GM12891 (cell line): ENCODE data around the gene HCFC2.

Source experiments
- DNase-seq: peaks from one replicate; pipeline ENCODE4 v3.0.0; 2011; ENCODE audit warnings: low spot score; ENCODE audit not compliant: insufficient read length
- FAIRE-seq: peaks from 2 replicates; lab custom pipeline; 2011; peaks lifted over from hg19 to GRCh38; lab: Jason Lieb, UNC
- PAX5 ChIP-seq: IDR thresholded peaks from 2 replicates; pipeline ENCODE4 v1.6.1; 2011; ENCODE audit warnings: low read length, moderate library complexity, mild to moderate bottlenecking; ENCODE audit not compliant: insufficient read depth, severe bottlenecking
- POLR2A ChIP-seq: IDR thresholded peaks from 2 replicates; pipeline ENCODE4 v1.6.1; 2011; ENCODE audit warnings: low read depth, low read length, control low read depth
- POLR2AphosphoS5 ChIP-seq: IDR thresholded peaks from 2 replicates; pipeline ENCODE4 v1.6.1; 2011; ENCODE audit warnings: low read depth, low read length, control low read depth
- POU2F2 ChIP-seq: IDR thresholded peaks from 2 replicates; pipeline ENCODE4 v1.6.1; 2011; ENCODE audit warnings: low read depth, mild to moderate bottlenecking, control low read depth, low read length, moderate library complexity
- SPI1 ChIP-seq: IDR thresholded peaks from 2 replicates; pipeline ENCODE4 v1.6.1; 2011; ENCODE audit warnings: low read depth, low read length, control low read depth
- TAF1 ChIP-seq: IDR thresholded peaks from 2 replicates; pipeline ENCODE4 v1.6.1; 2011; ENCODE audit warnings: low read depth, low read length, control low read depth

Gene HCFC2

DNA sequence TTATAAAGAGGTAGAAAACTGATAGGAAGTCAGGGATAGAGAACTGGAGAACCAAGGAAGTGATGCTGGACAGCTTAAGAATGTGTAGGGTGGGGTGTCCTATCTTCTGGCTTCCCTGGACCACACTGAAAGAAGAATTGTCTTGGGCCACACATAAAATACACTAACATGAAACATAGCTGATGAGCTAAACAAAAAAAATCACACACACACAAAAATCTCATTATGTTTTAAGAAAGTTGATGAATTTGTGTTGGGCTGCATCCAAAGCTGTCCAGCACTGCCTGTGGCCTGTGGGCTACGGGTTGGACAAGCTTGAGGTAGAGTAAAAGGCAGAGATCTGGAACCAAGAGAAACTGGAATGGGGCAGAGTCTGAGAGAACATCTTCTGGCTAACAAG lies 21.8 kb upstream of the HCFC2 start:
- DNase-seq (no peak), FAIRE-seq (no peak)
- no peak for TF ChIP-seq TAF1
- TF ChIP-seq POLR2A = no peak
- TF ChIP-seq SPI1 = no peak
- TF ChIP-seq POU2F2 = no peak
- no peak for TF ChIP-seq POLR2AphosphoS5
- TF ChIP-seq PAX5 = no peak

DNA sequence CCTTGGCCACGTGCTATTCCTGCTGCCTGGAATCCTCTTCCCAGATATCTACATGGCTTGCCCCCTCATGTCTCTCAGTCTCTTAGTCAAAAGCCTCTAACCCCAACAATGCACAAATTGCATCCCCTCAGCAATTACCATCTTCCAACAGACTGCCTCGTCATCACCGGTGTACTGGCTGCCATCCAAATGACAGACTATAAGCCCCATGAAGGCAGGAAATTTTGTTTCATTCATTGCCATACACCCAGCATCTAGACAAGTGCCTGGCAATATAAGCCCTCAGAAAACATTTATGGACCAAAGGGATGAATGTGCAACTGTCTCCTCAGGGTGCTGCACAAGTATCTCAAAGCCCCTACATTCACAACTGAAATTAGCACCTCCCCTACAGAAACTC lies 20.2 kb upstream of the HCFC2 start:
- FAIRE-seq (no peak), DNase-seq (no peak)
- no peak for TF ChIP-seq POLR2AphosphoS5
- no peak for TF ChIP-seq PAX5
- no peak for TF ChIP-seq POU2F2
- no peak for TF ChIP-seq SPI1
- TF ChIP-seq TAF1 = no peak
- no peak for TF ChIP-seq POLR2A

DNA sequence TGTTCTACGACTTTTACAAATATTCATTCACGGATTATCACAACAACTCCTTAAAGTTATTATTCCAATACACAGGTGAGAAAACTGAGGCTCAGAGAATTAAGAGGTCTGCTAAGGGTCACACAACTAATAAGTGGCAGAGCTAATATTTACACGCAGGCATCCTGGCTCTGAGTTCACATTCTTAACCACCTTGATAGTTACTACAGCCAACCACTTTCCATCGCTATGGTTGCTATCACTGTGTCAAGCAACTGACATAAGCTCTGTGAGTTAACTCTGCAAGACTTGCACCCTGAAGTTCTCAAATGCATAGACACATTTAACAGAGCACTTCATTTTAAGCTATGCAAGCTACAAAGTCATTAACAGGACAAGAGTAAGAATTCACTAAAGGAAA lies 18.0 kb upstream of the HCFC2 start:
- no peak for TF ChIP-seq POU2F2
- DNase-seq = no peak
- FAIRE-seq = no peak

DNA sequence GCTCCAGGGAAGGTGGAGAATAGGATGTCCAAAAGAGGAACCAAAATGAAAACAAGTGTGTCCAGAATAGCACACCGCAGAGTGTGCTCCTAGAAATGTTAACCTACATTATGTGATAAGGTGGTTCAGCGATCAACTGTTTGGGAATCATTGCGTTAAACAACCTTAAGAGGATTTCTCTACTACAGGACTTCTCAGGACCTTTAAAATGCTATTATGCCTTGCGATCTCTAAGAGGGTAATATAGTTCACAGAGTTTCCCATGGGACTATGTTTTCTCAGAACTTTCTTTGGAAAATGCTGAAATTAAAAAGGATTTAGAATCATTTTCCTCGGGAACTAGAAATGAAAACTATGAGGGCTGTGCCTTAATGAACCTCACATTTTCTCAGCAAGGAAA lies 16.2 kb upstream of the HCFC2 start:
- no peak for TF ChIP-seq POU2F2
- no peak for TF ChIP-seq PAX5
- TF ChIP-seq SPI1 = no peak
- TF ChIP-seq TAF1 = no peak
- TF ChIP-seq POLR2AphosphoS5 = no peak
- no peak for TF ChIP-seq POLR2A
- no peak for FAIRE-seq
- DNase-seq = no peak

DNA sequence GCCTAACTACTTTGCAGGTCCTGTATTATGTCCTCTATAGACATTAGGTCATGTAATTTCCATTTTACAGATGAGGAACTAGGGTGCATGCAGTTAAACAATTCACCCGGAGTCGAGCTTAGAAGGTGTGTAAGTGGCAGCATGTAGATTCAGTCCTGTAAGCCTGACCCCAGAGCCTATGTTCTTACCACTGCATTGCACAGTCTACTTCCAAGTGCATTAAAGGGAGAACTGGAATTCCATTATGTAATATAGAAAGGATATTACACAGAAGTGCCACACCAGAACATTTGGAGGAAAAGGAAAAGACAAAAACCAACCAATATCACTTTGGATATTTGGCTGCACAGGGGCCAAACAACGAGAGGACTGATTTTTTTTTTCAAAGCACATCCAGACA lies 15.5 kb upstream of the HCFC2 start:
- DNase-seq (no peak), FAIRE-seq (no peak)
- no peak for TF ChIP-seq TAF1

DNA sequence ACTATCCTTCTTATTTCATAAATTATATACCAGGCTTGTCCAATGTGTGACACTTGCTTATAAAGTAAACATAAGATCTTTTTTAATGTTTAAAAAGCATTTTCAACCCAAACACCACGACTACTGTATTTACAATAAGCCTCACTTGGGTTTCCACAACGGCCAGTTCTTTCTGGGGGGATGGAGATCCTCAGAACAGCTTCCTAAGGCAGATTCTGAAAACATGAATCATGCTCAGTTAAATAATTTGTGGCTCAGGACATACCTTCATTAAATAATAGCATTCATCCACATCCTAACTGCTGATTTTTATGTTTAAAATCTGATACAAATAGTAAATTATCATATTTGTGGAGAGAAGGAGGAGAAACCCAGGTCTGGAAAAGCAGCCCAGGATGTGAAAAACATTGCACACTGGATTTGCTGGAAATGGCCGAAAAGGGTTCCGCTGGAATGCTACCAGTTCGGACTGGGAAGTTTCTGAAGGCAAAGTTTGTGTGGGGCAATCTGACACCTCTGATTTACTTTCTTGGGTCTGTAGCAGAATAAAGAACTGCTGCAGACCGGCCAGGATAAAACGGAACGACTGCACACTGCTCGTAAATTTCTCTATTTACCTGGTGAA lies 14.9 kb upstream of the HCFC2 start:
- FAIRE-seq (no peak), DNase-seq (no peak)
- TF ChIP-seq POU2F2 (no peak), TAF1 (no peak), PAX5 (no peak), POLR2A (no peak), SPI1 (no peak), POLR2AphosphoS5 (no peak)

DNA sequence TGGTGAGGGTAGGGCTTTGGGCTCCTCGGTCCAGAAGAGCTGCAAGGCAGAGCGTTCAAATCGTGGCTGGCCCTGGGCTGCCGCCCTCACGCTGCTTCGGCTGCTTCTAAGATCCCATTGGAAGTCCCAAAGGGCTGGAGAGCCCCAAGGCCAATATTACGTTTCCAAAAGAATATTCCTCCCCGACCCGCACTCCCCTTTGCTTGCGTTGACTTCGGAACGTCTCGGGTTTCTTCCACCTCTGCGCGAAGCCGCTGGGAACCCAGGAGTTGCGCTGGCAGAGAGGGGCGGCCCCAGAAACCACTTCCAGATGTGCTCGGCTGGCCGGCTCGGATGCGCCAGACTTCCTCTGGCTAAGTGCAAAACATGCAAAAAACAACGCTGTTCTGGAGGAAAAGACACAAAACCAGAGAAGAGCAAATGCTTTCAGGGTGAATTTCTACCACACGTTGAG lies 14.4 kb upstream of the HCFC2 start, which contains the start of gene GLT8D2:
Gene GLT8D2, minus strand, starts transcription at position 285 of the 454 bp plus-strand sequence. CDS start 30,539 bp downstream, outside the sequence.
- DNase-seq = no peak
- no peak for TF ChIP-seq PAX5
- no peak for TF ChIP-seq POLR2AphosphoS5
- no peak for TF ChIP-seq POU2F2
- TF ChIP-seq SPI1 = no peak
- TF ChIP-seq POLR2A = no peak
- no peak for TF ChIP-seq TAF1
- FAIRE-seq = no peak

DNA sequence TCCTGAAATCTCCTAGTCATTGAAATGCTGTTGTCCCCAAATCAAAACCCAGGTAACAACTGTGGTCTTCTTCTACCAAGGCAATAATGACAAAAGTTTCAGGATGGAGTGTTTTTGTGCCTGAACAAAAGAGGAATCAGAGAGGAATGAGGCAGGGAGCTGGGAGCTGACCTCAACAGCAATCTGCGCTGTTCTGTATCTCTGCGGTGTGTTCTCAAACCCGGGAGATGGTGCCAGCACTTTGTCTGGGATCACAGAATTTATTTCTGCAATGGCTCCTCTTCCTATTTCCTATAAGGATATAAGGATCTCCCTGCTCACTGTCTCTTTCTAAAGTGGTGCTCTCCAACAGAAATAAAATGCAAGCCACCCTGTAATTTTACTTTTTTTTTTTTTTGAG lies 13.9 kb upstream of the HCFC2 start:
- DNase-seq = no peak
- FAIRE-seq = no peak
- TF ChIP-seq PAX5 (no peak), POLR2A (no peak), POU2F2 (no peak), TAF1 (no peak), SPI1 (no peak), POLR2AphosphoS5 (no peak)

DNA sequence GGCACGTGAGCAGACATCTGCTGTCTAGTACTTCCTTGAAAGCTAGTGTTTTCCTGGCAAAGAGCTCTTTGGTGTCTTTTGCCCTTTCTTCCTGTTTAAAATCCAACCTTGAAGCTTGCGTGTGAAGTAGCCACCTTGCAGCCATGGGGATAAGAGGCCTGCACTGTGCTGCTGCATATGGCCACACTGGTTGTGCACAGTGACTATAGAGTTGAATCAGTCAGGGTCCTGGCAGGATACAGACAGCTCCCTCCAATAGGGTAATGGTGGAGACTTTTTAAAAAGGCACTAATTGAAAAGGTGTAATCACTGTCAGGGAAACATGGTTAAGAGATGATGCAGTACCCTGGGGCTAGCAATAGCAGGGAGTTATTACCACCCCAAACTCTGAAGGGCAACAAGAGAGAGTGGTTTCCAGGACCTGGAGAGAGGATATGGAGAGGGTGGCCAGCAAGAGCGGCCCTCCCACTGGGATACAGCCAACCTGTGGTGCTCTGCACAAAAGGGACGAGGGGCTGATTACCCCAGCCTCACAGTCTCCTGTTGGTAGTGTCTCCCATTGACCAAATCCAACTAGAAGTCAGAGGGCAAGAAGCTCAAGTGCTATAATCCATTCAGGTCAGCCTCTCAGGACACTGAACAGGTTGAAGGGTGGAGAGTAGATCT lies 9.5 kb upstream of the HCFC2 start:
- DNase-seq (no peak), FAIRE-seq (no peak)
- TF ChIP-seq POLR2AphosphoS5 (no peak), TAF1 (no peak), POU2F2 (no peak), SPI1 (no peak), POLR2A (no peak), PAX5 (no peak)

DNA sequence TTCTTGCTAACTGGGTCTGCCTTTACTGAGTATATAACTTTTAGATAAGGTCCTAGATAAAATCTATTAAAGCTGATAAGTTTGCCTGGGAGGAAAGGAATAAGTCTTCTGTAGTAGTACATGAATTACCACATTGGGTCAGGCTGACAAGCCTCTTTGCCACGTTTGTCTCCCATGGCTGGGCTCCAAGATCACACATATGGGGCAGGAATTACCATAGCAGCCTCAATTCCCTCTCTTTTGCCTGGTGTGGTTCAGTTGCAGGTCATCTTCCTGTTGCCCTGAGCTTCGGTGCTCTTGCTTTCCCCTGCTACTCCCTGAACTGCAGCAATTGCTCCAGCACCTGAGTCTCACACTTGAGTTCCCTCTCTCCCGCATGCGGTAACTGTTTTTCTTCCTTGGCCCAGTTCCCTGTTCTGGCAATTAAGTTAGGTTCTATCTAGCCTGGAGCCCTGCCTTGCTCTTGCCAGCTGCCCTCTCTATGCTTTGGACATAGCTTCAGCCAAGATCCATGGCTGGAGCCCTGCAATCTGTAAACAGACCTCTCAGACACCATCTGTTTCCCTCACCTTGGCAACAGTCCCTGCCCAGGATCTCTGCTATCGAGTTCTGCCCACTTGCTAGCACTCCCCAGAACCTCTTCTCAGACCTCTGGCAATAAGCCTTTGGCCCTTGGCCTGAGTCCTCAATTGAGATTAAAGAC lies 8.5 kb upstream of the HCFC2 start:
- FAIRE-seq = no peak
- no peak for TF ChIP-seq POLR2AphosphoS5
- TF ChIP-seq SPI1 = no peak
- no peak for TF ChIP-seq TAF1
- TF ChIP-seq POU2F2 = no peak
- TF ChIP-seq PAX5 = no peak
- no peak for TF ChIP-seq POLR2A
- no peak for DNase-seq
